ENCODE data around the gene PLPP2. TPM values are rescaled to one million over a fixed set of nuclear protein-coding genes. Genes with fewer than 3 reads are reported as not detected.

Gene PLPP2
- total RNA-seq, 1 donor: 9.9 TPM

- no peak overlapping the region for H3K4me3 ChIP-seq (ENCODE audit: low read depth, low read length)
- DNase-seq (ENCODE audit: low read depth): no peak
- TF ChIP-seq CTCF (IDR thresholded peaks at IDR 0.05; ENCODE audit: insufficient read depth, low read depth, low read length): no peak
These were observed 14.3 kb upstream of the PLPP2 start for GRCh38 chr19:305240-306150.

- H3K4me3 ChIP-seq (ENCODE audit: low read depth, low read length): no peak overlapping the region
- DNase-seq (ENCODE audit: low read depth): no peak
- no peak for TF ChIP-seq CTCF (IDR thresholded peaks at IDR 0.05; ENCODE audit: insufficient read depth, low read depth, low read length)
These were observed 5.4 kb upstream of the PLPP2 start for GRCh38 chr19:296476-297225.

- TF ChIP-seq CTCF (IDR thresholded peaks at IDR 0.05; ENCODE audit: insufficient read depth, low read depth, low read length): no peak
These were observed 4.6 kb upstream of the PLPP2 start for GRCh38 chr19:295687-296370.

GRCh38 chr19:294946-295686 is 3.9 kb upstream of the PLPP2 start:
- H3K4me3 ChIP-seq (ENCODE audit: low read depth, low read length): no peak overlapping the region
- TF ChIP-seq CTCF (IDR thresholded peaks at IDR 0.05; ENCODE audit: insufficient read depth, low read depth, low read length): peak; percentile 58
- no peak for DNase-seq (ENCODE audit: low read depth)

More at GRCh38 chr19:295687-296370, 4.6 kb upstream of the PLPP2 start:
- no peak for DNase-seq (ENCODE audit: low read depth)
- no peak overlapping the region for H3K4me3 ChIP-seq (ENCODE audit: low read depth, low read length)

- no peak overlapping the region for H3K4me3 ChIP-seq (ENCODE audit: low read depth, low read length)
- TF ChIP-seq CTCF (IDR thresholded peaks at IDR 0.05; ENCODE audit: insufficient read depth, low read depth, low read length): no peak
- DNase-seq (ENCODE audit: low read depth): no peak
These were observed 3.2 kb upstream of the PLPP2 start for GRCh38 chr19:294341-294945.

Measured in fibroblast of villous mesenchyme (primary cell).